GM12872 (cell line): Measurements from ENCODE around the gene BPIFA3.

Source experiments
- CTCF ChIP-seq: IDR thresholded peaks from 3 replicates; pipeline ENCODE4 v1.5.1; 2011; ENCODE audit warnings: low read depth, mild to moderate bottlenecking, low read length, moderate library complexity; ENCODE audit not compliant: insufficient read depth

The BPIFA3 gene

GRCh38 chr20:33178726-33179125 is 38.4 kb upstream of the BPIFA3 start:
- TF ChIP-seq CTCF: no peak

GRCh38 chr20:33180169-33180568 is 37.0 kb upstream of the BPIFA3 start:
- TF ChIP-seq CTCF: no peak

- TF ChIP-seq CTCF: peak; percentile 31; the same call in 1 of the 3 replicates
These were observed 35.6 kb upstream of the BPIFA3 start for GRCh38 chr20:33181482-33182093.

- no peak for TF ChIP-seq CTCF
These were observed 33.8 kb upstream of the BPIFA3 start for GRCh38 chr20:33183312-33183711.

GRCh38 chr20:33187491-33187890 is 29.7 kb upstream of the BPIFA3 start:
- TF ChIP-seq CTCF: no peak

GRCh38 chr20:33188421-33188820 is 28.7 kb upstream of the BPIFA3 start:
- no peak for TF ChIP-seq CTCF

- TF ChIP-seq CTCF: no peak
These were observed 25.7 kb upstream of the BPIFA3 start for GRCh38 chr20:33191484-33191883.

GRCh38 chr20:33191955-33192354 is 25.2 kb upstream of the BPIFA3 start:
- no peak for TF ChIP-seq CTCF
